Stimulated activated CD8-positive, alpha-beta memory T cell treated with anti-CD3 and anti-CD28 coated beads, Interleukin-7, amount 100 ng/mL, for 48 hours (primary cell): ENCODE data around the gene RGS1.

Experiments
- DNase-seq, 2 donors: peaks; one replicate each; pipeline ENCODE4 v3.0.0-alpha.2; 2020; ENCODE audit warnings: low read depth in 1 of 2; ENCODE audit errors: extremely low read depth in 1 of 2

RGS1 gene

GRCh38 chr1:192609110-192610079, 33.8 kb downstream of the RGS1 start:
- DNase-seq, result peak; percentile 13 to 18

- no peak for DNase-seq
Measured at GRCh38 chr1:192610112-192610889, 34.7 kb downstream of the RGS1 start.

DNA sequence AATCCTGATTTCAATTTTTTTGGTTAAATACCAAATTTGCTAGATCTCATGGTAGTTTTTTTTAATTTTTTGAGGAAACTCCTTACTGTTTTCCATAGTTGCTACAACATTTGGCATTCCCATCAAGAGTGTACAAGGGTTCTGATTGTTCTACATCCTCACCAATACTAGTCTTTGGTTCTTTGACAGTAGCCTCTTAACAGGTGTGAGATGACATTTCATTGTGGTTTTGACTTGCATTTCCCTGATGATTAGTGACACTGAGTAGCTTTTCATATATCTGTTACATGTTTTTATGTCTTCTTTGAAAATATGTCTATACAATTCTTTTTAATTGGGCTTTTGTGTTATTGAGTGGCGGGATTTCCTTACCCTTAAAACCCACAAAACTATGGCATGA, 39.5 kb downstream of the RGS1 start:
- no peak for DNase-seq

DNA sequence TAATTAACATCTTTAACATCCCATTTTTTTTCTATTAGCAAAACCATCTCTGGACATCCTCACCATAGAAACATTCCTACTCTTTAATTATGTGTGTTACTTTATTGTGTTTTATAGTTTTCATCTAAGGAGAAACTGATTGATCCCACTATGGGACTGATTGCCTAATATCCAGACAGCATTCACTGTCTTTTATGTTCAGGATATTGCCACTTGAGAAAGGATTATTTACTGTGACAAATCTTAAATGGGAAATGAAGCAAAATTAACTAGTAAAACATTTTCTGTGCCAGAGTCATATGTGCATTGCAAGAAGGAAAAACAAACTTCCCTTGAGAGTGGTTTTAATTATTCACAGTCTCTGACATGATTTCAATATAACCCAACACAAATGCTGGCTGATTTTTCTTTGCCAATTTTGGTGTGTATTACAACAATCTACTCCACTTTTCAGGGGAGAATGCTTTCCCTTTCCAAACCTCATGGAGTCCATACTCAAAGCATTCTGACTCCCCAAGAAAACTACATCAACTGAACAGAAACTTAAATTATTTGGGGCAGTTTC, 44.6 kb downstream of the RGS1 start:
- no peak for DNase-seq

DNA sequence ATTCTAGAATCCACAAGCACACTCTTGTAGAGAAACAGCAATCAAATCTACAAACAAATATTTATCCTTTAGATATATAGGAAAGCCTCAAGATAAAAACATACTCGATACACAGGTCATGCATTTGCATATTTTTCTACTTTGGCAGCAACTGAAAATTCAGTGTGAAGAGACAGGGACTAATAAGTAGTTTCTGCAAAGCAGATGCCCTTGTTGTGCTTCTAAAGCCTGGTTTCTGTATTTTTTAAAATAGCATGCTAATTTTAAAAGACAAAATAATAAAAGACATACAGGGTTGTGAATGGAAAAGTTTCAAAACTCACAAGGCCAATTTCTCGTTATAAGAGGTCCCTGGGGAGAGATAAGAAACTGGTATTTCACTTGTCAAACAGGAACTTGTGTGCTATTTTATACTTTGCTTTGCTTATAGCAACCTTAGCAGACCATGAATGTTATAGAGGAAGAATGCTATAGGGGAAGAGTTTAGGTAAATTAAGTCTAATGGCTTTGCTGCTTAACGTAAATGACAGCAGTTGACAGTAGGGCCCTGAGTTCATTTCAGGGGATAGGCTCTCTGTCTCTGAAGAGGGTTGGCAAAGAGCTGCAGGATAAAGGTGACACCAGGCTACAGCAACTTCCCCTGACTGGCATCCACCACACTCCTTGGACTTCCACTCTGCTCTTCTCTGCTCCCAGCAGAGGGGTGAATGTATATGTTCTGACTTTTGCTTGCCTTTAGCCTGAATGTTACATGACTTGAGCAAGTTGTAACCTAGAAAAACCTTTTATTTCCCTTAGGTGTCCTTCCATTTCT, 51.0 kb downstream of the RGS1 start:
- DNase-seq, result no peak

DNA sequence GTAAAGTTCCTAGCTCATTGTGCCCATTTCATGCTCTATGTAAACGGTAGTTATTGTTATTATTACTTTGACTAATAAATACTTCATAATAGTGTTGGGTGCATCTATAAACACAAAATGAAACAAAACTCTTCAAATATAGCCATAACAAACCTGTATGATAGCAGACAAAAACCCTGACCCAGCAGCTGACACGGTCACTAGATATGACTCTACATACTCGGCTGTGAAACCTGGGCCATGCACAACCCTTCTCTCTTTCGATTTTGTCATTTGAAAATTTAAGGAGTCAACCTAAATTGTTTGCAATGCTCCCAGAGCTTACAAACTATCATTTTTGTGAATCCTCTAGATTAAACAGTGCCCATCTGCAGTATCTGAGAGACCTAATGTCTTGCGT, 52.3 kb downstream of the RGS1 start:
- no peak for DNase-seq

DNA sequence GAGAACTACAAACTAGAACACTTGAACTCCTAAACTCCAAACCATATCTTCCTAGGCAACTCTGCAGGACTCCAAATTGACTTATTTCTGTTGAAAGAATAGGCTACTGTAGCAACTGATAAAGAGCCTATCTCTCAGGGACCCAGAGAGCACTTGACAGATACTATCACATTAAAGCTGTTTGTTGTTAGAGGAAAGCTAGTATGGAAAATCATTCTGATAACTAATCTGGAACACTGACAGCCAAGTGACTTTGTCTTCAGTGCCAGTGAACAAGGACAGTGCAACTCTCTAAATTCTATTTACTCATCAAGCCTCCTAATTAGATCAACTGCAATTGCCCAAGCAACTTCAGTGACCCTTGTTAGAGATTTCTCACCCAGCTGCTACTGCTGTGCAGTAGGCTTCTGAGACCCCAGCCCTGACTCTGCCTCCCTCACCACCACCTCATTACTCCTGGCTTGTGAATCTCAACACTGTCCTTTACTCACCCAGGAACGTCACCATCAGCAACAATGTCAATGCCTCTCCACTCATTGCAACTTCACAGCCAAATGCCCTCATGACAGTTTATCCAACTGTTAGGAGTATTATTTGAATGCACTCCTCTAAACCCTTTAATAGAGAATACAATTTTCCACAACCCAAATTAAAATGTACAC, 53.0 kb downstream of the RGS1 start:
- no peak for DNase-seq

- DNase-seq, result no peak
Measured at GRCh38 chr1:192629612-192630011, 54.0 kb downstream of the RGS1 start.
